GM18505 (cell line): ENCODE measurements around the gene CFL1.

Experiments
- ATAC-seq: cut with Tn5 transposase; IDR thresholded peaks from one replicate; pipeline ENCODE4 v1.9.1; 2021; ENCODE audit not compliant: unreplicated experiment
- POLR2A ChIP-seq: IDR thresholded peaks from 4 replicates; pipeline ENCODE4 v1.6.1; 2011; ENCODE audit warnings: borderline replicate concordance; ENCODE audit not compliant: insufficient read depth, insufficient read length; ENCODE audit errors: extremely low read depth

The CFL1 gene

GRCh38 chr11:65857853-65858680 lies at the start of gene CFL1:
CFL1 (minus strand) TSS chr11:65858180; CDS start chr11:65858099, 81 bp downstream.
- peak; percentile 100 for TF ChIP-seq POLR2A
- ATAC-seq = peak; percentile 43

- ATAC-seq = no peak
These were observed 48.6 kb upstream of the CFL1 start for GRCh38 chr11:65906602-65907001.

GRCh38 chr11:65903715-65904114 lies 45.7 kb upstream of the CFL1 start:
- no peak for TF ChIP-seq POLR2A
- no peak for ATAC-seq

More at GRCh38 chr11:65906602-65907001, 48.6 kb upstream of the CFL1 start:
- TF ChIP-seq POLR2A = no peak

- no peak for TF ChIP-seq POLR2A
- ATAC-seq = no peak
These were observed 45.1 kb upstream of the CFL1 start for GRCh38 chr11:65903068-65903481.

- no peak for ATAC-seq
- TF ChIP-seq POLR2A = no peak
These were observed 42.9 kb upstream of the CFL1 start for GRCh38 chr11:65900899-65901180.

GRCh38 chr11:65900125-65900898 lies 42.3 kb upstream of the CFL1 start, which contains the start of gene FOSL1:
FOSL1 (minus strand) TSS chr11:65900388; CDS start chr11:65900339, 49 bp downstream.
- ATAC-seq = peak; percentile 74
- TF ChIP-seq POLR2A = peak; percentile 47

GRCh38 chr11:65899356-65900124 lies 41.6 kb upstream of the CFL1 start:
- ATAC-seq = no peak
- no peak for TF ChIP-seq POLR2A

GRCh38 chr11:65898656-65899355 lies 40.8 kb upstream of the CFL1 start:
- no peak for TF ChIP-seq POLR2A
- no peak for ATAC-seq

GRCh38 chr11:65897020-65897471 lies 39.1 kb upstream of the CFL1 start:
- no peak for TF ChIP-seq POLR2A
- ATAC-seq = no peak

- no peak for ATAC-seq
- no peak for TF ChIP-seq POLR2A
These were observed 38.3 kb upstream of the CFL1 start for GRCh38 chr11:65896034-65896999.

GRCh38 chr11:65895482-65895981 lies 37.6 kb upstream of the CFL1 start:
- no peak for TF ChIP-seq POLR2A
- no peak for ATAC-seq

- no peak for ATAC-seq
- TF ChIP-seq POLR2A = peak; percentile 66
These were observed 36.1 kb upstream of the CFL1 start for GRCh38 chr11:65894034-65894591.
